HG02973 (cell line): ENCODE data around the gene KRTAP5-11.
"Not testable (repeated sequence)": the region's sequence is repeated elsewhere in the genome, so short reads cannot be mapped to it uniquely, and the experiment has no call there.

ENCODE experiments used
- ATAC-seq: cut with Tn5 transposase; IDR thresholded peaks from one replicate; pipeline ENCODE4 v1.9.1; 2021; ENCODE audit warnings: moderate library complexity; ENCODE audit not compliant: unreplicated experiment

The KRTAP5-11 gene

GRCh38 chr11:71558996-71559395 is 23.7 kb downstream of the KRTAP5-11 start:
- ATAC-seq: no peak

- ATAC-seq: no peak
Measured at GRCh38 chr11:71557257-71557656, 25.4 kb downstream of the KRTAP5-11 start.

- no peak for ATAC-seq
Measured at GRCh38 chr11:71556018-71556417, 26.7 kb downstream of the KRTAP5-11 start.

GRCh38 chr11:71555508-71555907 is 27.2 kb downstream of the KRTAP5-11 start:
- ATAC-seq: no peak

- ATAC-seq: no peak
Measured at GRCh38 chr11:71554996-71555395, 27.7 kb downstream of the KRTAP5-11 start.

- ATAC-seq: no peak
Measured at GRCh38 chr11:71551711-71552110, 31.0 kb downstream of the KRTAP5-11 start.

GRCh38 chr11:71548716-71549151 is 33.9 kb downstream of the KRTAP5-11 start:
- no peak for ATAC-seq

GRCh38 chr11:71548120-71548519 is 34.6 kb downstream of the KRTAP5-11 start, which contains the start of gene KRTAP5-9:
TSS of gene KRTAP5-9 (plus strand) at chr11:71548420. CDS start at chr11:71548658, 238 bp downstream.
- no peak for ATAC-seq

- no peak for ATAC-seq
Measured at GRCh38 chr11:71545405-71545966, 37.2 kb downstream of the KRTAP5-11 start.

- no peak for ATAC-seq
Measured at GRCh38 chr11:71544525-71545214, 38.0 kb downstream of the KRTAP5-11 start.

- no peak for ATAC-seq
Measured at GRCh38 chr11:71543866-71544265, 38.8 kb downstream of the KRTAP5-11 start.

- no peak for ATAC-seq
Measured at GRCh38 chr11:71542879-71543777, 39.5 kb downstream of the KRTAP5-11 start.

GRCh38 chr11:71542382-71542781 is 40.3 kb downstream of the KRTAP5-11 start:
- no peak for ATAC-seq

GRCh38 chr11:71540521-71541304 is 42.0 kb downstream of the KRTAP5-11 start:
- not testable (repeated sequence) for ATAC-seq

- ATAC-seq: not testable (repeated sequence)
Measured at GRCh38 chr11:71539971-71540370, 42.7 kb downstream of the KRTAP5-11 start.

- ATAC-seq: no peak
Measured at GRCh38 chr11:71539017-71539416, 43.7 kb downstream of the KRTAP5-11 start.

GRCh38 chr11:71538666-71538990 is 44.0 kb downstream of the KRTAP5-11 start:
- ATAC-seq: no peak

- ATAC-seq: not testable (repeated sequence)
Measured at GRCh38 chr11:71537977-71538665, 44.6 kb downstream of the KRTAP5-11 start, which contains the start of gene KRTAP5-8. TSS of gene KRTAP5-8 (plus strand) at chr11:71538025. CDS start at chr11:71538056, 31 bp downstream.

- ATAC-seq: no peak
Measured at GRCh38 chr11:71537537-71537936, 45.1 kb downstream of the KRTAP5-11 start.

GRCh38 chr11:71535825-71536224 is 46.9 kb downstream of the KRTAP5-11 start:
- ATAC-seq: no peak
